Middle frontal gyrus (tissue), 1 donor: ENCODE measurements around the gene AGAP1.

Source experiments
- DNase-seq: peaks from one replicate; pipeline ENCODE4 v3.0.0-alpha.2; 2015; ENCODE audit warnings: low spot score; ENCODE audit errors: extremely low spot score

The AGAP1 gene

DNA sequence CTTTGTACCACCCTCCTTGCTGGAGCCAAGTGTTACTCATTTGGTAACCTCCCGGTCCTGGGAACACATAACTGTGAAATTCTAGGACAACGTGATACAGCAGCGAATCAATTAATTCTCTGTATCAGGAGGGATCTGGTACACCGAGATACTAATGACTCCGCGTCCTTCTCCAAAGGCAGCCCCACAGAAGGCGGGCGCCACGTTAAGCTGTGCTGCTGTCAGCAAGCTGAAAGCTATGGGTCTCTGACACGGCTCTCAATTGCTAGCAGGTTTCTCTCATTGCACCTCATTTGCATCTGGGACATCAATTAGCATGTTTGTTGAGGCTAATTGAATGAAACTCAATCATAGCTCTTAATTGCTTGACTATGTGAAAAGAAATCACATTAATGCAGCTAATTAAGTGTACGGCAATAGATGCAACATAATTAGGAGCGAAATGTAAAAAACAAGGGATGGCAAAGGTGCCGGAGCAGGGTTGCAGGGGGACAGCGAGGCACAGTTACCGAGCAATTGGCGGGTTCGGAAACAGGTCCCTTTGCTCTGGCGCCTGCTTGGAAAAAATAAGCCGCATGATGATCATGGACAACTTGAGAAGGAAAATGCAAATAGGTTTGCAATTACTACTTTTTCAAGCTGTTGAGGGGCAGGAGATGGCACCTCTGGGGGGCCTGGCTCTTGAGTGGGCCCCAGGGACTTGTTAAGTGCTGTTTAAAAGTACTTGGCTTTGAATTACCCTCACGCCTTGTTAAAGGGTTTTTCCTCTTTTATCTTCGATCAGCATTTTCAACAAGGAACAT lies 410.1 kb downstream of the AGAP1 start:
- no peak for DNase-seq

DNA sequence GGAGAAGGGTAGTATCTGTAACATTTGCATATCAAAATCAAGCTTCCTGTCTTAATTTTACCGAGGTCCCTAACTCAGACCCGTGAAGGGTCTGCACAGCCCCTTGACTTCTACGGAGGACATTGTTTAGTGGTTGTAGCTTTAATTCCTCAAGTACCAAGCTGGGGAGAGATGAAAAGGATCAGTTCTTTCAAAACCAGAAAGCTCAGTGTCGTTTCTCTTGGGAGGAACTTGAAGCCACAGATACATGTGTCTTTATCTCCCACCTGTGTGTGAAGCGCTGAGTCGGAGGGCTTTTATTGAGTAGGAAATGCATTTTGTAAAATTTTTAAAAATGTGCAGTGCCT lies 410.7 kb downstream of the AGAP1 start:
- DNase-seq = no peak

DNA sequence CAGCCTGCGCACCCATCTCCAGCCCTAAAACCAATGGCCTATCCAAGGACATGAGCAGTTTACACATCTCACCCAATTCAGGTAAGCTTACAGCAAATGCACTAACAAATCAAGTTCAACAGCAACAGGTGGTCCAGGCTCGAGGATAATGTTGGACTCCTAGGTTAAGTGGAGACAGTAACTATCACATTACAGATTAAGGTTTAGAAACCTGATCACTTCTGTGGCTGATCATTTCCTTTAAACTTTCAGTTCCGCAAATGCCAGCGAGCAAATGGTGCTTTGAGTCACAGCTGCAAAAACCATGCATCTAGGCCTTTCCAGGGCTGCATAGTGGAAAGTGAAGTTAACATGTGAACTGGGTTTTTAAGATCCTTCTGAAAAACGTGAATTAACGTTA lies 415.0 kb downstream of the AGAP1 start:
- no peak for DNase-seq

DNA sequence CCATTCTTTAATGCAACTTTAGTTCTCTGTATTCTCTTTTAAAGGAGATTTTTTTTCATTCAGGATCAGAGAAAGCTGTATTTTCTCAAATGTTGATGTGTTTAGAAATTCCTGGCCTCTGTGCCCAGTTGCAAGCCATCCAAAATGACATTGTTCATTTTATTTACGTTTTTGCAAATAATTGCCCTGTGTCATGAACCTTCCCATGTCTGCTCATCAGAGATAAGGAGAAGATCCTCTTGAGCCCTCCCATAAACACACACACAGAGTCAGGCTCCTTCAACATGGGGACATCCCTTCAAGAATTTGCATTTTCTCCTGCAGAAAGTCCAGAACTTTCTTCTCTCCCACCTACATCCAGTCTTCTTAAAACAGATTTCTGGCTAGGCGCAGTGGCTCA lies 415.5 kb downstream of the AGAP1 start:
- no peak for DNase-seq

DNA sequence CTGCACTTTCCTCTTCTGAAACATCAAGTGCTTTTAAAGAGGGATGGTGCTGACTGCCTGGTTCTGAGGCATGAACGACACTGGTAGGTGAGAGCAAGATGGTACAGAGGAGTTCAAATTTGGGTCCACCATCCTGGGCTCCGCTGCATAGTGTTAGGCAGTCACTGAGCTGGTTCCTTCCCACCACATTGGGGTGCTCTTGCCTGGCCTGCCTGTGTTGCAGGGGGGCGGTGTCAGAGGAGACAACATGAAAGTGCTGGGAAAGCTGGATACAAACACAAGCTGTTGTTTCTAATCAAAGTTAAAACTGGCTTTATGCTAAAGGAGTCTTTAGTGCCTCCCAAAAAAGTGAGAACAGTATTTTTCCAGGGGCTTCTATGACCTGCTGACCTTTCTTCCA lies 416.2 kb downstream of the AGAP1 start:
- no peak for DNase-seq

DNA sequence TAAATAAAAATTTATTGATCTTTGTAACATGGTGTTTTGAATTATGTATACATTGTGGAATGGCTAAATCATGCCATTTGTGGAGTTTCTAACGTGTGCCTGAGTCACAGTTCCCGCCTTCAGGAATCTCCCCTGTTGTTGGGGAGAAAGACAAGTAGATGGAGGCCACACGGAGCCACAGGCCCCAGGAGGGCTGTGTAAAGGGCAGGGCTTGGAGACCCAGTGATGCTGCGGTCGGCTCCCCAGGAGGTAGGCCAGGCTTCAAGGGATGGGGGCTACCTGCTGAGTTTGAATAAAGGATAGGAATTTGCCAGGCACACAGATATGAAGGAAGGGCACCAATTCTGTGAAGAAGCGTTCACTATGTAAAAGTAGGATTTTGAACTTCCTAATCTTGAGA lies 417.3 kb downstream of the AGAP1 start:
- no peak for DNase-seq

DNA sequence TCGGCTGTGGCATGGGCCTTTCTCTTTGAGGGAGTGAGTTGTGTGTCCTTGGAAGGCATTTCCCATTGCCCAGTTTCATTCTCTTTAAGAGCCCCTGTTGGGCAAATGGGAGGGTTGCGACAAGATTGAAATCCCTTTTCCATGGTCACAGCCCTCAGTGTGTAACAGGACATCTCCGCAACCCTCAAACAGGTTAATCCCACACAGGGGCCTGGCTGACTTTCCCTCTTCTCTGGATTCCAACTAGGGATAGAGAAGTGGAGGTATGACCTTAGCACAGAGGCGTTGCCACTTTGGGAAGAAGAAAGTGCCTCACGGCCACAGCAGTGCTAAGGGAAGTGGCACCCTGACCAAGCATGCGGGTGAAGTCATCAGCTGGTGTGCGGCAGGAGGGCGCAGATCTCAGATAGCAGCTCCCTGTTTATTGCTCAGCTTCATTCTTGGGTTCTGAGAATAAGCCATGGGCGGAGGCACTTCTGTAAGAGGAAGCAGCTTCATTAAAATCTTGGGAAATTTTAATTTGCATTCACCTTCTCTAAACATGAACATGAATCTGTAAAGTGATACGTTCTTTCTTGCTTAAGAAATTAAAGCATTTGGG lies 417.9 kb downstream of the AGAP1 start:
- DNase-seq = no peak

DNA sequence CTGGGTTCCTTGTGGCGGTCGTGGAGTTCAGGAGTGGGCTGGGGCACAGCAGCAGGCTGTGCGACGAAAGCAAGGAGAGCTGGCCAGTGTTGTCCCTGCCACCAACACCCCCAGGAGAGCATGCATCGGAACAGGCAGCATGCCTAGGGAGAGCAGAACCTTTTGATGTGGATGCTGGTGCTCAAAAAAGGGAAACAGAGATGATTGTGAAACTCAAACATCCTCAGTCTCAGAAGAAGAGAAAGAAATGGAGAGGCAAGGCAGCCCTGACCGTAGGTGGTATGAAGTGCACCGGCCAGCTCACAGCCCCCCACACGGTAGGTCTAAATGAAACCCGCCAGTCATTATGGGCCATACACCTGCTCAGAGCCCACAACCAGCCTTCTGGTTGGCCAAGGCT lies 420.9 kb downstream of the AGAP1 start:
- no peak for DNase-seq

DNA sequence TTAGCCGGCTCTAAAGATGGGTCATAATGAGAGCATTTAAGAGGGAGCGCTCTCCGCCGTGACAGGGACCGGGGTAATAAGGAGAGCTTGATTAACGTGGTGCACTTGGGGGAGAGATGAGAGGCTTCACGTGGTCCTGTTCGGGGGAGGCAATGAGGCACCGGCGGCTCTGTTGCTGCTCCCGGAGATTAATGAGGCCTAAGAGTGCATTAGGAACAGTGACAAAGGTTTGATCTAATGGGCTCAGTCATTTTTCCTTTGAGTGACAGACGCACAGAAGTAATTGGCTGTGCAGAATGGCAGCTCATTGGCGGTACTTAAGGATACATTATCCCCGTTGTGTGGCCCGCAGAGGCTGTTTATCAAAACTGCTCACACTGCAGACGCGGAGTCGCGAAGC lies 423.7 kb downstream of the AGAP1 start:
- DNase-seq = no peak

DNA sequence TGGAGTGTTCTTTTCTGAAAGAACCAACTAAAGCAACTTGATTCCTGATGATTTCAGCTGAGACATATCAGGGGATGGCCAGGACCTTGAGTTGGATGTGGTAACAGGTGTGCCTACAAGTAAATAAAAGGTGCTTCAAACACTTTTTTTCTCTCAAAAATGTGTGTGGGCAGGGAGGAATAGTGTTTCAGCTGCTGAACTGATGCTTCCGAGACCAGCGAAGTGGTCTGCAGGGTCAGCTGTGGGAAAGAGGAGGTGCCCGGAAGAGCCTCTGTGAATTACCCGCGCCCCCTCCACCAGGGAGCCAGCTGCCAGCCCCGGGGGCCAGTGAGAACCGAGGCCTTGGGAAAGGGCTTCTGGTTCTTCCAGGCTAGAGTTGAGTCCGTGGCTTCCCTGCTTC lies 425.0 kb downstream of the AGAP1 start:
- DNase-seq = no peak

DNA sequence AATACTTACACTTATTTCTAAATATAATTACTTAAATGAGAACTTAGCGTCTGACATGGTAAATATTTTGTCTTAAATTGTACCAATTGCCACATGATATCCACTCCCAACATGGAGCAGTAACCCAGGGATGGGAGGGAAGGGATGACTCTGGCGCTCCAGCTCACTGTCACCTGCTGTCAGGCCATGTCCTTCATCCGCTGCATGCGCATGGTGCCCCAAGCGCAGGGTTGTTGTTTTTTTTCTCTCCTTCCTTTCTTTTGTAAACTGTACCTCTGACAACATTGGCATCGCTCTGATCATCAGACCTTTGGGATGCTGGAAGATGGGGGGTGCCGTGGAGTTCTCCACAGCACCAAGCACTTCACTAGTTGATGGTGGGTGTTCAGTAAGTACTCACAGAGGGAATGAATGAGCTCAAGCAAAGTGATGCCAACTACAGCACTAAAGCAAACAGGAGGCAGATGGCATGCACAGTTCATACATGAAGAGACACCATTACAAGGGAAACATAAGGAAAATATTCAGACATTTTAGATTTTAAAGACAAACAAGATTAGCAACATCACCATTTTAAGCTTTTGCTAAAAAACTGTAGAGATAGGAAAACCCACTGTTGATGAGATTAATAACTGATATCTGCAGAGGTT lies 426.5 kb downstream of the AGAP1 start:
- DNase-seq = no peak

DNA sequence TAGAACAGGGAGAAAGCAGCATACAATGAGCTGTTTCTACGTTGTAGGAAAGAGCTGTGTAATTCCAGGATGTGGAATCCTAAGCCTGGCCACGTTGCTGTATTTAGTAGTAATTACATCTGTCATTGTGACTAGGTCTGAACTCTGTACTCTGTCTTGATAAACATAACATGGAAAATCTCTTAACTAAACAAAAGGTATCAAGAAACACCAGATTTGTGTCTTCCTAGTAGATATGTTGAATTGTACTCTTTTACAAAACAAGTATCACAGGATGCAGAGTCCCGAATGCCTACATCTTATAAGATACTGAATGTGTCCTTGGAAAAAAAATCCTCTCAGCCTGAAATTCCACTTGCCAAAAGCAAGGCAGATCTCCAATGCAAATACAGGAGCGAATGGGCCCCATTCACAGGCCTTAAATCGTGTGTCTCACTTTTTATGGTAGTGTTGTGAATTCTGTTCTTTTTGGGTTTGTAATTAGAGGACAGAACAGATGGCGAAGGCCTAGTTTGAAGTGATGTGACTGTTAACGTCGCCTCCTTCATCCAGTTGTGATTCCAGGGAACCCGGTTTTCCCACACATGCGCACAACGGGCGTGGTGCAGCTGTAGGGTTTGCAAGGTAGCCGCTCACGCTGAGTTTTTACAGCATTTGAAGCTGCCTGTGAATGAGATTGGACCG lies 427.8 kb downstream of the AGAP1 start:
- peak; percentile 27 for DNase-seq

DNA sequence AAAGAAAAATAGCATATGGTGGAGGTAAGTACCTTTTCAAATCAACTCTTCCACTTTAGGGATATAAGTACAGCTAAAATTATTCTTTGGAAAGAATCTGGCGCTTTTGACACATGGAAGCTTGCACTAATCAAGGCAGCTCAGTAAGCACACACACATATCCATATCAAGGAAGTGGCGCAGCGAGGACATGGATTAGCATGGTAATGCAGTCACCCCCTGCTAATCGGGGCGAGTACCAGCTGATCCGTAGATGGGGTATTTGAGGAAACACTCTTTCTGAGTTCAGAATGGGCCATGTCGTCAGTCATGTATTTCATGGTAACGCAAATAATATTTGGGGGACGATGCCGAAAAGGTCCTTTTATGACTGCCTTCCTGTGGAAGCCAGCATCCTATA lies 429.0 kb downstream of the AGAP1 start:
- no peak for DNase-seq

DNA sequence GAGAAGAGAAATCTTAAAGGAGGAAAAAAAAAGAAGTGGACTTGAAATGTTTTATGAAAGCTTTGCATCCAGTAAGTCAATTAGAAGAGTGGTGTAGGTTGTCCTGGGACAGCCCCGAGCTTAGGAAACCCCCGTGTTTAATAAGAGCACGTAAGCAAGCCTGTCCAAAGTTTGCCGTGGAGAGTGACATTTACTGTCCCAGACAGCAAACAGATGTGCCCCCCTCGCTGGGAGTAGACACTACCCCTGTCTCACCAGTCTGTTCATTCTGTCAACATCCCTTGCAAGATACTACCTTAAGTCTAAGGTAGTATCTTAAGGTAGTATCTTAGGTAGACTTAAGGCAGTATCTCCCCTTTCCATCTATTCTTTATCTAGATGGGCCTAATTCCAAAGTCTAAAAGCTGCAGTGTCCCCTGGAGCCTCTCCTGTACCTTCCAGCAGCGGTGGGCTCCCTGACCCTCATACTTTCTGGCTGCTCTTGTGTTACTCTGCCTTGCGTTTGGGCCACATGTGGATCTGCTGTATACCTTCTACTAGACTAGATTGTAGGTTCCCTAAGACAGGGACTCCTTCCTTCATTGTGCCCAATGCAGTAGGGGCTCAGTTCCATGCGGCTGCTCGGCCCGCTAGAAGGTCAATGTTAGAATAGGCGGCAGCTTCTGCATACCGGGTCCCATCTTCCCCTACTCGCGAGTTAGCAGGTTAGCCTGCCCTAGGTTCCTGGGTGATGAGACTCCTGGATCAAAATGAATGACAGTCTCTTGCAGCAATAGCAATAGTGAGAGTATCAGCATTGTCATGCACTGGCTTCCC lies 430.2 kb downstream of the AGAP1 start:
- no peak for DNase-seq

DNA sequence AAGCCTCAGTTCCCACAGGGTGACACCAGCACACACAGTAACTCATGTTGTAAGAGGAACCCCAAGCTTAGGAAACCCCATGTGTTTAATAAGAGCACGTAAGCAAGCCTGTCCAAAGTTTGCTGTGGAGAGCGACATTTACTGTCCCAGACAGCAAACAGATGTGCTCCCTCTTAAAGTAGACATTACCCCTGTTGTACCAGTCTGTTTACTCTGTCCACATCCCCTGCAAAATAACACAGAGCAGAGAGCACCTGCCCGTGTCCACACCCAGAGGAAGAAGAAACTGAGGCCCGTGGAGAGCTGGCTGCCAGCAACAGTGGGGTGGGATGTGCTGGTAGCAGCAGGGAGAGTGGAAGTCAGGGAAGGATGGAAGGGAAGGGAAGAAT lies 430.8 kb downstream of the AGAP1 start:
- DNase-seq = no peak

DNA sequence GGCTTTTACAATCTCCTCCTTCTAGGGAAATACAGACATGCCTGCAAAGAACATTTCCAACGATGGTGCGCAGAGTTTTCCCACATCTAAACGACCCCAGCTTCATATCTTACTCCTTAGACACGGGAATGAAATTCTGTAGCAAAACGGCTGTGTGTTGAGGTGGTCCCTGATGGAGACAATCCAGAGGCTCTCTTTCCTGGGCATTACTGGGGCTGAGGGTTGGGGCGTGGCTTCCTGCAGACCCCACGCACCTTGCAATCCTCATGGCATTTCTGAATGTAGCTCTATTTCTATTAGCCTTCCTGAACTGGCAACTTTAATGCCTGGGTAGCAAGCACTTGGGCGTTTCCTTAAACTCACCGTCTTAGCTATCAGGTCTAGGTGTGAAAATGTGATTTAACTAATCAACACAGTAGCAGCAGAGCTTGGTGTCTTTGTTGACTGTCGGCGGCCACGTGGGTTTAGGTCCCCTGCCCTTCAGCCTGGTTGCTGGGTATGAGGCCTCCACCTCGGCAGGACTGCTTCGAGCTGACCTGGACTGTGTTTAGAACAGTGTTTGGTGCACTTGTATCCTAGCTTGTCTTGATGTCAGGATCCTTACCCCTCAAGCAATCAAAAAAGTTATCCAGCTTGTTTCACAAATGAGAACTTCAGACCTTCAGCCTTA lies 431.5 kb downstream of the AGAP1 start:
- no peak for DNase-seq

DNA sequence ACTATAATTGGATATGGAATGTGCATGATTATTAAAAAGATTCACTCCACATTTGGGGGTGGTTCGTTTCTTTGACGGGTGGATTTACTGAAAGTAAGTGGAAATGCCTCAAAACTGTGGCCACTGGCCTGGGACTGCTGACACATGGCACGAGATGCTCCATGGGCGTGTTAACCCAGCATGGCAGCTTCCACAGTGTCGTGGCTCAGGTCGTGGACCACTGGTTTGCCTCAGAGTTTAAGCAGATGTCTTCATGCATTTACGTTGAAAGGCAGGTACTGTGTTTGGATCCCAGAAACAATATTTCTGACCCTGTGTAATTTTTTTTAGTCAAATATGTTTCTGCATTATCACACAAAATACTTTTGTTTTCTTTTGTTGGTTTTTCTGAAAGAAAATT lies 432.4 kb downstream of the AGAP1 start:
- DNase-seq = no peak

DNA sequence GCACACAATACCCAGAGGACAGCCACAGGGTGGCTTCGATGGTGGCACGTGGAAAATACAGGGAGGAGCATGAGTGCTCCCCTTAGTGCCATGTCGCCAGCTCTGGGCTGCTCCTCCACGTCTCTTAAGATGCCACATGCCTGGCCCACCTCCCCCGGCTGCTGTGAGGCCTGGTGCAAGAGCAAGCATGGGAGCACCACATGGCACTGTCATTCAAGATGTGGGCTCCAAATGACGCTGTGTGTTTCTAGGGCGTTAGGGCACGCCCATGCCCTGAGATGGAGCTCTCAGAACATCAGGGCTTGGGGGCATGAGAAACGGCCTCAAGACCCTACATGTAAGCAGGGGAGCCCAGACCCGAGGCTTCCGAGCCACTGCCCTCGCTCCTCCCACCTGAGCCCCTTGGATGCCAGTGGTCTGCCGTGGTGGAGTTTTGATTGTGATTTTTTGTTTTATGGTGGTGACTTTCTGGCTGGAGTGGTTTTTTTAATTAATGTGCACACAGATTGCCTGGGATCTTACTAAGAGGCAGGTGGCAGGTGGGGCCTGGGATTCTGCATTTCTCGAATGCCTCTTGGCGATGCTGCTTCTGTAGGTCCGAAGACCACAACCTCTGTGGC lies 435.0 kb downstream of the AGAP1 start:
- DNase-seq = no peak

DNA sequence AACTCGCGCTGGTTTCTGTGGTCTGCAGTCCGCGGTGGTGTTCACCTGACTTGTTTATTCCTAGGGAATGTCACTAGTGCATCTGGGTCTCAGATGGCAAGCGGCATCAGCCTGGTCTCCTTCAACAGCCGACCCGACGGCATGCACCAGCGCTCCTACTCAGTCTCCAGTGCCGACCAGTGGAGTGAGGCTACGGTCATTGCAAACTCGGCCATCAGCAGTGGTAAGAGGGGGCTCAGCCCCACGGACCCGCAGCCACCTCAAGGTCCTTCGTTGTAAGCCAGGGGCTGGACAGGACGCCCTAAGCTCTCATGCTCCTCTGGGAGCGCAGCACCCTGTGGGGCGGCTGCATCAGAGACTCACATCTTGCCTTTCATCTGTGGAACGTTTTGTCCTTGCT lies 436.9 kb downstream of the AGAP1 start:
- DNase-seq = no peak

DNA sequence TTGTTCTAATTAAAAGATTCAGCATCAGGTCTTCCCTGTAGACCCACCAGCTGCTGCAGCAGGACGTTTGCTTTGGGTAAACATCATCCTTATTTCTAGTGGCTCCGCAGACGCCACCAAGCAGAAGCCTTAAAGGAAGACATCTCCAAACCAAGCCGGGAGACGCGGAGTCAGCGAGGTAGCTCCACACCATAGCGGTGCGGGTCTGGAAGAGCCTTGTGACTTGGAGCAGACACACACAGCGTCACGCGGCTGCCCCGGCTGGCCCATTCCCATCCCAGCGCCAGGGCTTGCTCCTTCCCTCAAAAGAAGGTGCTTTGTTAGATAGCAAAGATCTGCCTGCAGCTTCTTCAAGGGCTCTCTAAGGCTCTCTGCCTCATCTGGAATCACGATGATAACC lies 437.8 kb downstream of the AGAP1 start:
- DNase-seq = no peak
